C4-2B (cell line): ENCODE results near the gene TMOD1.

ENCODE experiments used
- ZFX ChIP-seq: fragments of 450-650 bp; IDR thresholded peaks from 2 replicates; pipeline ENCODE4 v1.6.1; 2017
- TF ChIP-seq, protein P1 (sequence below): fragments of 450-650 bp; conservative IDR thresholded peaks from 2 replicates; pipeline ENCODE4 v1.5.1; 2017; ENCODE audit warnings: mild to moderate bottlenecking

DNA sequence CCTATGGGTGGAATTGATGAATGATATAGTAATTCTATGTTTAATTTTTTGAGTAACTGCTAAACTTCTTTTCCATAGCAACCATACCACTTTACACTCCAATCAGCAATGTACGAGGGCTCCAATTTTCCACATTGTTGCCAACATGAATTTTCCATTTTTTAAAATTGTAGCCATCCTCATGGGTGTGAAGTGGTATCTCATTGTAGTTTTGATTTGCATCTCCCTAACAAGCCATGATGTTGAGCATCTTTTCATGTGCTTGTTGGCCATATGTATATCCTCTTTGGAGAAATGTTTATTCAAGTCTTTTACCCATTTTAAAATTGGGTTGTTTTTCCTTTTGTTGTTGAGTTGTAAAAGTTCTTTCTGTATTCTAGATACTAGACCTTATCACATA lies 48.9 kb downstream of the TMOD1 start:
- TF ChIP-seq, protein P1, sequence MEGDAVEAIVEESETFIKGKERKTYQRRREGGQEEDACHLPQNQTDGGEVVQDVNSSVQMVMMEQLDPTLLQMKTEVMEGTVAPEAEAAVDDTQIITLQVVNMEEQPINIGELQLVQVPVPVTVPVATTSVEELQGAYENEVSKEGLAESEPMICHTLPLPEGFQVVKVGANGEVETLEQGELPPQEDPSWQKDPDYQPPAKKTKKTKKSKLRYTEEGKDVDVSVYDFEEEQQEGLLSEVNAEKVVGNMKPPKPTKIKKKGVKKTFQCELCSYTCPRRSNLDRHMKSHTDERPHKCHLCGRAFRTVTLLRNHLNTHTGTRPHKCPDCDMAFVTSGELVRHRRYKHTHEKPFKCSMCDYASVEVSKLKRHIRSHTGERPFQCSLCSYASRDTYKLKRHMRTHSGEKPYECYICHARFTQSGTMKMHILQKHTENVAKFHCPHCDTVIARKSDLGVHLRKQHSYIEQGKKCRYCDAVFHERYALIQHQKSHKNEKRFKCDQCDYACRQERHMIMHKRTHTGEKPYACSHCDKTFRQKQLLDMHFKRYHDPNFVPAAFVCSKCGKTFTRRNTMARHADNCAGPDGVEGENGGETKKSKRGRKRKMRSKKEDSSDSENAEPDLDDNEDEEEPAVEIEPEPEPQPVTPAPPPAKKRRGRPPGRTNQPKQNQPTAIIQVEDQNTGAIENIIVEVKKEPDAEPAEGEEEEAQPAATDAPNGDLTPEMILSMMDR: no peak
- no peak for TF ChIP-seq ZFX
